ENCODE data around the gene ZP1. TPM values are rescaled to one million over a fixed set of nuclear protein-coding genes. Genes with fewer than 3 reads are reported as not detected.
A peak's percentile ranks its signal among the peaks of the same experiment; 100 is the strongest.

ZP1 gene
- total and polyA plus RNA-seq, 2 of the 8 experiments (the other 6 are each of a cell fraction or from before 2014, with no cell fraction given): not detected

DNA sequence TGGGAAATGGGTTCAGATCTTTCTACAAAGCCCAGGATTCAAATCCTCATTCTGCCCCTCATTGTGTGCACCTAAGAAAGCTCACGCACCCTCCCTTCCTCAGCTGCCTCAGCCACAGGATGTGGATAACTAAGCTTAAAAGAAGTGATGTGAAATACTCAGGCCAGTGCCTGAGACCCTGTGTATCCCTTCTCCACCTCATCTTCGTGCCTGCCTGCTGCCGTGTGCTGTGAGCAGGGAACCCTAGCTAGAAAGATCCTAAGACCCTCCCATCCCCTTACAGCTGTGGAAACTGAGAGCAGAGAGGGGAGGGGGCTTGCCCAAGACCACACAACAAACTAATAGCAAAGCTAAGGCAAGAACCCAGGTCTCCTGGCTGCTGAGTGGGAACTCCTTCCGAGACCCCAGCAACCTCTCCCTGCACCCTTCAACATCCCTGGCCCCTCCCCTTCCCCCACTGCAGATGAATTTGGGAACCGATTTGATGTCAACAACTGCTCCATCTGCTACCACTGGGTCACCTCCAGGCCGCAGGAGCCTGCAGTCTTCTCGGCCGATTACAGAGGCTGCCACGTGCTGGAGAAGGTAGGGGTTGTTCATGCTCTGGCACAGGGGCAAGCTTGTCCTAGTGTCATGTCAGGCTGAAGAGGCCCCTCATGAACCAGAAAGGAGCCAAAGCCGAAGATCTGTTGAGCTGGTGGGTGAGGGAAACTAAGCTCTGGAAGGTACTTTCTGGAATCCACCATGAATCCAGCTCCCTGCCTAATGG, 1.5 kb downstream of the ZP1 start:
- FAIRE-seq (no peak), DNase-seq (ENCODE audit: low read depth in 1 of 2, low spot score in 2 of 2) (no peak)
- Histone ChIP-seq H3K56ac (replicated peaks; ENCODE audit: insufficient read length, low read depth, low read length) (no peak overlapping the region), H3K23ac (ENCODE audit: insufficient read length) (no peak overlapping the region), H3K79me2 (ENCODE audit: control insufficient read depth in 1 of 2, insufficient read depth in 2 of 2, low read length in 2 of 2) (no peaks in the 10 kb centered on the region), H3K18ac (ENCODE audit: extremely low read depth, low read length) (no peak overlapping the region), H3K4ac (replicated peaks; ENCODE audit: insufficient read length, low read depth, low read length) (no peak overlapping the region), H4K91ac (replicated peaks; ENCODE audit: insufficient read length, low read length) (no peak overlapping the region), H3K36me3 (ENCODE audit: control insufficient read depth in 2 of 4, insufficient read depth in 4 of 4, low read length in 3 of 4) (no peaks in the 10 kb centered on the region), H3K9me3 (ENCODE audit: insufficient read depth in 2 of 2, low read depth in 1 of 2, low read length in 1 of 2) (no peaks in the 10 kb centered on the region), H2BK15ac (ENCODE audit: low read length) (no peak overlapping the region), H3K14ac (ENCODE audit: insufficient read length) (no peak overlapping the region), H4K5ac (ENCODE audit: insufficient read length, low read depth, low read length) (no peak overlapping the region), H2BK5ac (ENCODE audit: low read depth, low read length) (no peak overlapping the region), H3K23me2 (ENCODE audit: low read depth, low read length) (no peaks in the 10 kb centered on the region), H3K27me3 (replicated peaks in 1 of 4; ENCODE audit: control insufficient read depth in 3 of 4, extremely low read depth in 1 of 4, insufficient read depth in 3 of 4, low read length in 3 of 4) (no peaks in the 10 kb centered on the region), H3K4me3 (ENCODE audit: extremely low read depth in 1 of 4, insufficient read depth in 2 of 4, low read depth in 3 of 4, low read length in 4 of 4) (no peak overlapping the region), H2BK20ac (ENCODE audit: low read length) (no peak overlapping the region), H2AK5ac (ENCODE audit: low read depth, low read length) (no peak overlapping the region), H4K20me1 (replicated peaks in 1 of 2; ENCODE audit: control insufficient read depth in 1 of 2, insufficient read depth in 2 of 2, low read length in 2 of 2) (no peaks in the 10 kb centered on the region), H3K27ac (ENCODE audit: low read depth, low read length) (no peak overlapping the region), H3K4me2 (ENCODE audit: insufficient read depth in 1 of 2, low read depth in 2 of 2, low read length in 2 of 2) (no peak overlapping the region), H4K8ac (ENCODE audit: extremely low read depth, insufficient read depth, low read length) (peak overlapping the region; percentile 25), H3K79me1 (ENCODE audit: low read depth, low read length) (no peaks in the 10 kb centered on the region), H3K4me1 (replicated peaks in 1 of 4; ENCODE audit: control insufficient read depth in 3 of 4, insufficient read depth in 4 of 4, low read length in 3 of 4) (peaks cover 0 to 4% (median 0%) of the 10 kb centered on the region in 4 experiments; a peak in 4 of 7 replicates), H2BK12ac (ENCODE audit: low read depth, low read length) (no peak overlapping the region), H2BK120ac (replicated peaks; ENCODE audit: low read depth, low read length) (no peak overlapping the region), H3K9ac (replicated peaks in 1 of 4; ENCODE audit: extremely low read depth in 1 of 4, low read depth in 3 of 4, low read length in 3 of 4) (no peak overlapping the region), H2AFZ (ENCODE audit: low read length) (no peak overlapping the region)
- ChIA-PET POLR2A (ENCODE audit: partially characterized antibody) (interaction anchor here (0.6 to 4.2 kb wide), 4 partner anchors 12 to 36 kb away, joined by 3 to 20 read pairs (median 4); no protein-coding TSS in a partner anchor), CTCF (ENCODE audit: partially characterized antibody) (interaction anchor here (0.9 to 5.6 kb wide), 10 partner anchors 19 to 526 kb away, joined by 3 to 37 read pairs (median 4); no protein-coding TSS in a partner anchor)
- WGBS, 2 experiments (ENCODE audit: extremely low coverage in 1 of 2, insufficient coverage in 1 of 2, insufficient read length in 1 of 2, insufficient replicate concordance in 2 of 2, low coverage in 1 of 2, low lambda C conversion rate in 2 of 2, missing lambda C conversion rate in 1 of 2): 89% methylated on average over 10 of the region's 10 CpGs; no CpG with 5 or more reads in 1 of the 2 experiments
- TF ChIP-seq SP1 (IDR thresholded peaks at IDR 0.05; ENCODE audit: low read depth, low read length): no peak
- no peak for TF ChIP-seq CHD2 (IDR thresholded peaks at IDR 0.05; ENCODE audit: low read length)
- no peak for TF ChIP-seq NRF1 (IDR thresholded peaks at IDR 0.05; ENCODE audit: low read depth, low read length)
- no peak for TF ChIP-seq BRCA1 (IDR thresholded peaks at IDR 0.05; ENCODE audit: low read depth, low read length)
- no peak for TF ChIP-seq TBP (IDR thresholded peaks at IDR 0.05; ENCODE audit: low read depth, low read length)
- no peak for TF ChIP-seq TCF12 (IDR thresholded peaks at IDR 0.05; ENCODE audit: low read depth, low read length)
- no peak for TF ChIP-seq POLR2A (IDR thresholded peaks at IDR 0.05; ENCODE audit: control extremely low read depth in 1 of 2, low read depth in 2 of 2, low read length in 2 of 2)
- TF ChIP-seq PHF8 (conservative IDR thresholded peaks at IDR 0.05; ENCODE audit: low read depth, low read length): no peak
- TF ChIP-seq POU5F1 (IDR thresholded peaks at IDR 0.05; ENCODE audit: low read depth, low read length): no peak
- TF ChIP-seq YY1 (IDR thresholded peaks at IDR 0.05; ENCODE audit: low read depth, low read length): no peak
- TF ChIP-seq SP4 (IDR thresholded peaks at IDR 0.05; ENCODE audit: low read length): no peak
- TF ChIP-seq KDM1A (IDR thresholded peaks at IDR 0.05; ENCODE audit: borderline replicate concordance, low read length): no peak
- TF ChIP-seq HDAC2 (IDR thresholded peaks at IDR 0.05; ENCODE audit: borderline replicate concordance in 1 of 2, low read depth in 2 of 2, low read length in 2 of 2): no peak
